Effector memory CD4-positive, alpha-beta T cell (primary cell): ENCODE data around the gene ACAP3.
A peak's percentile ranks its signal among the peaks of the same experiment; 100 is the strongest.
"Not testable (repeated sequence)": the region's sequence is repeated elsewhere in the genome, so short reads cannot be mapped to it uniquely, and the experiment has no call there.

Experiments
- DNase-seq, 3 donors: peaks; one replicate each; pipeline ENCODE4 v3.0.0-alpha.2; 2020
- H3K27ac ChIP-seq: 2 replicates; pipeline ENCODE4 v1.7.0; 2013; ENCODE audit warnings: mild to moderate bottlenecking, low read length, moderate library complexity; ENCODE audit not compliant: insufficient read depth, poor library complexity, severe bottlenecking
- H3K27me3 ChIP-seq: replicated peaks from 2 replicates; pipeline ENCODE4 v1.7.0; 2013; ENCODE audit warnings: mild to moderate bottlenecking, low read length; ENCODE audit not compliant: insufficient read depth, control insufficient read depth, poor library complexity, severe bottlenecking
- H3K36me3 ChIP-seq: 2 replicates; pipeline ENCODE4 v1.7.0; 2013; ENCODE audit warnings: mild to moderate bottlenecking, low read length, moderate library complexity; ENCODE audit not compliant: control insufficient read depth, insufficient read depth
- H3K4me1 ChIP-seq: 2 replicates; pipeline ENCODE4 v1.7.0; 2013; ENCODE audit warnings: low read length, mild to moderate bottlenecking; ENCODE audit not compliant: control insufficient read depth, insufficient read depth, poor library complexity, severe bottlenecking
- H3K4me3 ChIP-seq: 2 replicates; pipeline ENCODE4 v1.7.0; 2013; ENCODE audit warnings: low read length, low read depth, mild to moderate bottlenecking; ENCODE audit not compliant: insufficient read depth, poor library complexity, severe bottlenecking
- H3K9me3 ChIP-seq: 2 replicates; pipeline ENCODE4 v1.7.0; 2013; ENCODE audit warnings: mild to moderate bottlenecking, low read length, moderate library complexity; ENCODE audit not compliant: control insufficient read depth

The ACAP3 gene

GRCh38 chr1:1253972-1254666, 53.6 kb downstream of the ACAP3 start:
- Histone ChIP-seq H3K4me3 (no peak overlapping the region), H3K27me3 (no peaks in the 10 kb centered on the region), H3K9me3 (no peaks in the 10 kb centered on the region), H3K27ac (no peak overlapping the region), H3K36me3 (peaks cover 29% of the 10 kb centered on the region), H3K4me1 (peaks cover 11% of the 10 kb centered on the region)
- DNase-seq, result no peak

DNA sequence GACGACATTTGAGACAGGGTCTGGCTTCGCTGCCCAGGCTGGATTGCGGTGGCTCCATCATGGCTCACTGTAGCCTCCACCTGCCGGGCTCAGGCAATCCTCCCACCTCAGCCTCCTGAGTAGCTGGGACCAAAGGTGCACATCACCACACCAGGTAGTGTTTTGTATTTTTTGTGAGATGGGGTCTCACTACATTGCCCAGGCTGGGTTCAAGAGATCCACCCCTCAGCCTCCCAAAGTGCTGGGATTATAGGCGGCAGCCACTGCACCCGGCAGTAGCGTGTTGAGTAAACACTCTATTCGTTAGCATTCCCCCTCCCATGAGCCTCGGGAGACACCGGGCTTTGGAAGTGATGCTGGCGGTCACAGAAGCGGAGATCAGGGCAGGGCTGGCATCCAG, 54.4 kb downstream of the ACAP3 start:
- DNase-seq, result no peak
- Histone ChIP-seq H3K9me3 (no peaks in the 10 kb centered on the region), H3K27ac (no peak overlapping the region), H3K4me1 (peaks cover 11% of the 10 kb centered on the region), H3K36me3 (peaks cover 29% of the 10 kb centered on the region), H3K4me3 (no peak overlapping the region), H3K27me3 (no peaks in the 10 kb centered on the region)

- Histone ChIP-seq H3K27me3 (peaks cover 5% of the 10 kb centered on the region), H3K27ac (peak overlapping the region; percentile 75), H3K36me3 (peaks cover 17% of the 10 kb centered on the region), H3K9me3 (no peaks in the 10 kb centered on the region), H3K4me1 (peaks cover 20% of the 10 kb centered on the region), H3K4me3 (no peak overlapping the region)
- peak in 2 of 3 donors; percentile 58 to 63 for DNase-seq
These were observed 56.9 kb downstream of the ACAP3 start for GRCh38 chr1:1250786-1251284.

GRCh38 chr1:1248009-1248913, 59.5 kb downstream of the ACAP3 start:
- not testable (repeated sequence) for H3K9me3 ChIP-seq, H3K27ac ChIP-seq, DNase-seq, H3K4me3 ChIP-seq, H3K36me3 ChIP-seq
- H3K27me3 ChIP-seq, result peaks cover 13% of the 10 kb centered on the region
- H3K4me1 ChIP-seq, result peaks cover 20% of the 10 kb centered on the region

- no peak overlapping the region for H3K4me3 ChIP-seq
- H3K27ac ChIP-seq, result no peak overlapping the region
- no peak for DNase-seq
- no peaks in the 10 kb centered on the region for H3K9me3 ChIP-seq
- H3K27me3 ChIP-seq, result peaks cover 13% of the 10 kb centered on the region
- no peaks in the 10 kb centered on the region for H3K36me3 ChIP-seq
- H3K4me1 ChIP-seq, result peaks cover 20% of the 10 kb centered on the region
These were observed 60.3 kb downstream of the ACAP3 start for GRCh38 chr1:1247341-1247913.

GRCh38 chr1:1246577-1247340, 61.0 kb downstream of the ACAP3 start, which contains the start of gene C1QTNF12:
TSS of gene C1QTNF12 (minus strand) at chr1:1246722. CDS start at chr1:1246690, 32 bp downstream.
- DNase-seq, result no peak
- Histone ChIP-seq H3K9me3 (no peaks in the 10 kb centered on the region), H3K36me3 (no peaks in the 10 kb centered on the region), H3K4me1 (peaks cover 20% of the 10 kb centered on the region), H3K4me3 (no peak within 1 kb of the TSS), H3K27ac (no peak within 1 kb of the TSS), H3K27me3 (peaks cover 13% of the 10 kb centered on the region)

- no peak for DNase-seq
- H3K4me3 ChIP-seq, result no peak overlapping the region
- peaks cover 16% of the 10 kb centered on the region for H3K4me1 ChIP-seq
- H3K27me3 ChIP-seq, result peaks cover 13% of the 10 kb centered on the region
- H3K27ac ChIP-seq, result no peak overlapping the region
- H3K36me3 ChIP-seq, result no peaks in the 10 kb centered on the region
- H3K9me3 ChIP-seq, result no peaks in the 10 kb centered on the region
These were observed 61.7 kb downstream of the ACAP3 start for GRCh38 chr1:1245817-1246576.

GRCh38 chr1:1245178-1245816, 62.4 kb downstream of the ACAP3 start:
- Histone ChIP-seq H3K27me3 (peaks cover 13% of the 10 kb centered on the region), H3K9me3 (no peaks in the 10 kb centered on the region), H3K27ac (no peak overlapping the region), H3K36me3 (no peaks in the 10 kb centered on the region), H3K4me3 (no peak overlapping the region), H3K4me1 (peaks cover 9% of the 10 kb centered on the region)
- no peak for DNase-seq
